K562 (cell line): ENCODE measurements around the gene LIX1L. TPM values are rescaled to one million over a fixed set of nuclear protein-coding genes. Genes with fewer than 3 reads are reported as not detected.

Experiments used
- FOXP1 ChIP-seq: sonication (generic); formaldehyde crosslinking; IDR thresholded peaks from 2 replicates; pipeline ENCODE4 v1.8.0; 2022; ENCODE audit warnings: mild to moderate bottlenecking, missing genetic modification reagents
- HNRNPLL ChIP-seq: fragments of 200-400 bp; formaldehyde crosslinking; IDR thresholded peaks from 2 replicates; pipeline ENCODE4 v1.6.1; 2017; ENCODE audit warnings: low read length, low read depth, mild to moderate bottlenecking; ENCODE audit not compliant: poor library complexity, severe bottlenecking
- KAT2B ChIP-seq: IDR thresholded peaks from one replicate; pipeline ENCODE4 v1.6.1; 2012; ENCODE audit warnings: low read depth, mild to moderate bottlenecking, control low read depth, inconsistent platforms, low read length, moderate library complexity
- MECOM ChIP-seq: fragments of 250-450 bp; sonication (Bioruptor Pico); IDR thresholded peaks from 2 replicates; pipeline ENCODE4 v1.8.0; 2022; ENCODE audit warnings: inconsistent platforms
- OTX1 ChIP-seq: fragments of 450-650 bp; formaldehyde crosslinking; IDR thresholded peaks from 2 replicates; pipeline ENCODE4 v1.4.0; 2022; ENCODE audit warnings: mild to moderate bottlenecking
- PCBP1 ChIP-seq: fragments of 200-400 bp; formaldehyde crosslinking; IDR thresholded peaks from 2 replicates; pipeline ENCODE4 v1.6.1; 2018; ENCODE audit warnings: mild to moderate bottlenecking, low read depth, low read length; ENCODE audit not compliant: poor library complexity, severe bottlenecking
- ZBTB1 ChIP-seq: sonication (generic); formaldehyde crosslinking; IDR thresholded peaks from 2 replicates; pipeline ENCODE4 v1.8.1; 2023; ENCODE audit warnings: missing genetic modification reagents, low read depth, mild to moderate bottlenecking, borderline replicate concordance
- ZBTB2 ChIP-seq: fragments of 450-650 bp; IDR thresholded peaks from 2 replicates; pipeline ENCODE4 v1.6.1; 2016; ENCODE audit warnings: antibody characterized with exemption
- ZNF217 ChIP-seq: sonication (generic); formaldehyde crosslinking; IDR thresholded peaks from 2 replicates; pipeline ENCODE4 v1.8.0; 2022; ENCODE audit warnings: mild to moderate bottlenecking, missing genetic modification reagents
- ZNF584 ChIP-seq: fragments of 200-800 bp; sonication (Bioruptor generic); IDR thresholded peaks from 2 replicates; pipeline ENCODE4 v1.6.1; 2016; ENCODE audit warnings: low read depth, mild to moderate bottlenecking, missing genetic modification characterization, missing compliant biosample characterization
- polyA plus RNA-seq, 8 experiments: library from polyadenylated mRNA; depleted of rRNA in 4 of 8; stranded (reverse) in 5 of 8; unstranded in 3 of 8; fragments of >200 nt; fragmentation: Nextera tagmentation in 2 of 8; fragmentation: Illumina TruSeq in 1 of 8; extraction: Ambion mirVana in 2 of 8; extraction: Trizol in 1 of 8; gene quantifications; 2 replicates each; pipeline versions ENCODE4 v1.2.1 to v1.2.3, GENCODE V29; 2011 to 2014; ENCODE audit warnings: inconsistent platforms in 1 of 8, missing spikeins in 1 of 8
- total RNA-seq, 7 experiments: library from RNA; depleted of rRNA in 6 of 7; stranded (reverse); fragments of >200 nt in 6 of 7; fragmentation: Illumina TruSeq in 2 of 7; extraction: Trizol in 2 of 7; gene quantifications; 2 replicates each; pipeline versions ENCODE4 v1.2.1 to v1.2.3, GENCODE V29; 2011 to 2021; ENCODE audit warnings: low replicate concordance in 1 of 7
- TF ChIP-seq, protein P1 (sequence below): sonication (generic); formaldehyde crosslinking; IDR thresholded peaks from 2 replicates; pipeline ENCODE4 v1.8.1; 2023; ENCODE audit warnings: mild to moderate bottlenecking, missing genetic modification reagents
- TF ChIP-seq, protein P2 (sequence below): sonication (generic); formaldehyde crosslinking; IDR thresholded peaks from 2 replicates; pipeline ENCODE4 v1.9.0; 2022; ENCODE audit warnings: mild to moderate bottlenecking, missing genetic modification reagents

Gene LIX1L
- total and polyA plus RNA-seq, 9 of the 15 experiments (the other 6 are each of a cell fraction or from before 2014, with no cell fraction given) = 4.6 to 26.5 (median 12.5) TPM

DNA sequence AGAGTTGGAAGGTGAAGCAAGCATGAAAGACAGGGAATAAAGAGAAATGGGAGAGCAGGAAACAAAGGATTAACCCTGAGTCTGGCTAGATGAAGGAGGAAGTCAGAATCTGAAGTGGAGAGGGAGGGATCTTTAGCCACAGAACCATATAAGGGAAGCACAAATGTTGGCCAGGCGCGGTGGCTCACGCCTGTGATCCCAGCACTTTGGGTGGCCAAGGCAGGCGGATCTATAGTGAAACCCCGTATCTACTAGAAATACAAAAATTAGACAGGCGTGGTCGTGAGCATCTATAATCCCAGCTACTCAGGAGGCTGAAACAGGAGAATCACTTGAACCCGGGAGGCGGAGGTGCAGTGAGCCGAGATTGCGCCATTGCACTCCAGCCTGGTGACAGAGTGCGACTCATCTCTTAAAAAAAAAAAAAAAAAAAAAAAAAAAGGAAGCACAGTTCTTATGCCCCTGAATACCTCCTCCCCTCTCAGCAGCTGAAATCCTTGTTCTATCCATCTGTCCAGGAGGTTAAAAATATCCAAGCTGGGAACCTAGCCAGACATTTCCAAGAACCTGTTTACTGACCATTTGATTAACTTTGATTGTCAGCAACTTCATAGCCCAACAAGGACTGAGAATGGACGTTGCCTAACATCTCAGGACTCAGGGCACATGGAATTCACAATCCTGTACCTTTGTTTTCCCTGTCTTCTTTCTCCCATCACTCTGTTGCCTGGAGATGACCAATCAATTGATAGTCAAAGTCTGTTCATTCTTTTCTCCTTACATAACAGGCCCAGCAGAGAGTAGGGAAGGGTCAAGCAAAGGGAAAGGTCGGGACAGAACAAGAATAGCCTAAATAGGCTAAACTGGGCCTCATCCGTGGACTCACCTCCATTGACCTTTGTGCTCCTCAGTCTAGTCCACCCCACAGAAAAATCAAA lies 28.0 kb upstream of the LIX1L start (continued):
- TF ChIP-seq, protein P1, sequence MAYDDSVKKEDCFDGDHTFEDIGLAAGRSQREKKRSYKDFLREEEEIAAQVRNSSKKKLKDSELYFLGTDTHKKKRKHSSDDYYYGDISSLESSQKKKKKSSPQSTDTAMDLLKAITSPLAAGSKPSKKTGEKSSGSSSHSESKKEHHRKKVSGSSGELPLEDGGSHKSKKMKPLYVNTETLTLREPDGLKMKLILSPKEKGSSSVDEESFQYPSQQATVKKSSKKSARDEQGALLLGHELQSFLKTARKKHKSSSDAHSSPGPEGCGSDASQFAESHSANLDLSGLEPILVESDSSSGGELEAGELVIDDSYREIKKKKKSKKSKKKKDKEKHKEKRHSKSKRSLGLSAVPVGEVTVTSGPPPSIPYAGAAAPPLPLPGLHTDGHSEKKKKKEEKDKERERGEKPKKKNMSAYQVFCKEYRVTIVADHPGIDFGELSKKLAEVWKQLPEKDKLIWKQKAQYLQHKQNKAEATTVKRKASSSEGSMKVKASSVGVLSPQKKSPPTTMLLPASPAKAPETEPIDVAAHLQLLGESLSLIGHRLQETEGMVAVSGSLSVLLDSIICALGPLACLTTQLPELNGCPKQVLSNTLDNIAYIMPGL (CRISPR knock-in tag) = no peak
- TF ChIP-seq KAT2B (no peak), OTX1 (CRISPR knock-in tag) (peak; percentile 89), MECOM (CRISPR knock-in tag) (no peak), ZNF217 (CRISPR knock-in tag) (no peak), ZNF584 (CRISPR knock-in tag) (no peak), FOXP1 (CRISPR knock-in tag) (no peak), ZBTB2 (no peak), ZBTB1 (CRISPR knock-in tag) (0 out of 2 replicates have a peak, but pooled peaks have one; percentile 45), HNRNPLL (no peak), PCBP1 (no peak)
- TF ChIP-seq, protein P2, sequence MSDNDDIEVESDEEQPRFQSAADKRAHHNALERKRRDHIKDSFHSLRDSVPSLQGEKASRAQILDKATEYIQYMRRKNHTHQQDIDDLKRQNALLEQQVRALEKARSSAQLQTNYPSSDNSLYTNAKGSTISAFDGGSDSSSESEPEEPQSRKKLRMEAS (CRISPR knock-in tag) = no peak
